ENCODE data around the gene ARFIP1.
"Not testable (repeated sequence)": the region's sequence is repeated elsewhere in the genome, so short reads cannot be mapped to it uniquely, and the experiment has no call there.

Gene ARFIP1

DNA sequence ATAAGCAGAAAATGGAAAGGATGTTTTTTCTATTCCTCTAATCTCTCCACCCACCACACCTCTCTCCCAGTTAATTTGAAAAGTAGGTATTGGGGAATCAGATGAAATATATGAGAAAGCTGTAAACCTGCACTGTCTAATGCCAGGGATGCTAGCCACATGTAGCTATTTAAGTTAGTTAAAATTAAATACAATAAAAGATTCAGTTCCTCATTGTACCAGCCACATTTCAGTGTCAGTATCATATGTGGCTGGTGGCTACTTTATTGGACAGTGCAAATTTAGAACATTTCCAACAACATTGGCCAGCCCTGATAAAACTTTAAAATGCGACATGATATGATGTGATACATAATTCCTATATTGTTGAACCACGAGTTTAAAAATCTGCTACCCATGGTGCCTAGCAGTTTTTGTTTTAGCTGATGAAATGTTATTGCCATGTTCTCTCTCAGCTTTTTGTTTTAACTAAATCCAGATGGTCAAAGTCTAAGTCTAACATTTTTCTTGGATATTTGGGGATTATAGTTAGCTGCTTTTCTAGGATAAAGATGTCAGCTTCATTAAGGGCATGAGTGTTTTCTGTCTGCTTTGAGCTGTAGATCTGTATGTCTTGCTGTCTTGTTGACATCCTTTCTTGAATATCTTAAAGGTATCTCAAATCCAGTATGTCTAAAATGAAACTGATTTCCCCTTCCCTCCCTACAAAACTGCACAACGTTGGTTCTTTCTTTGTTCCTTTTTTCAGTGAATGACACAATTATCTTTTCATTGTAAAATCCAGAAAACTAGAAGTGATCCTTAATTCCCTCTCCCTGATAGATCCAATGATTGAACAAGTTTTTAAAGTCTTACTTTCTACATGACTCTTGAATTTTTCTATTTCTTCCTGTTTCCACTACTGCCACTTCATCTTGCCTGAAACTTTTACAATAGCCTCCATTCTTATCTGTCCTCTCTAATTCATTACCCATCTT, 6.2 kb downstream of the ARFIP1 start:
- DNase-seq (ENCODE audit: low spot score): no peak

DNA sequence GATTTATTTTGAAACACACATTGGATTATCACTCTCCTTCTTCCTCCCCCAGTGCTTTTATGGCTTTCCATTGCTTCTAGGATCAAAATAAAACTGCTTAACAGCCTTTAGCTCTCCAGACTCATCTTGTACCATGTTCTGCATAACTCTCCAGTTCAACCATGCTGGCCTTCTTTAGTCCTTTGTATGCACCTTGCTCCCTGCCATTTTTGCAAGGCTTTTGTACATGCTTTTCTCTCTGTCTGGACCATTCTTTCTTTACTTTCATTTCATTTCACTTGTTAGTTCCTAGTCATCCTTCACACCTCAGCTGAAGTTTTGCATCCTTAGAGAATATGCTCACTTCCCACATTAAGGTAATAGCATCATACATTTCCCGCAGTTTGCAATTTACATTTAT, 6.9 kb downstream of the ARFIP1 start:
- DNase-seq (ENCODE audit: low spot score): no peak

DNA sequence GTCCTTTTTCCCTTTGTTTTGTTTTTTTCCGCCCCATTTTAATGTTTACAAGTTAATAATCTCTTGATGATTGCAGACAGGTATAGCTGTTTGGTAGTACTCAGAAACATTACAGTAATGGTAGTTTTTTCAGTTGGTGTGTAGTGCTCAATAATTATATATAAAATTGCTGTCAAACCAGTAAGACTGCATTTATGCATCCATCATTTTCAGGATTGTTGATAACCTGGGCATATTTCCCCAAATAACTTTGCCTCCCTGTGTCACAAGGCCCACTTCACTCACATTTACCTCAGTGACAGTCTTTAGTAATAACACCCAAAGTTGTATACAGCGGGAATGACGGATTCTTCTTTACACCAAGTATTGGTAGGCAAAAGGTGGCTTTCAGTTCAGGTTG, 16.1 kb downstream of the ARFIP1 start:
- no peak for DNase-seq (ENCODE audit: low spot score)

DNA sequence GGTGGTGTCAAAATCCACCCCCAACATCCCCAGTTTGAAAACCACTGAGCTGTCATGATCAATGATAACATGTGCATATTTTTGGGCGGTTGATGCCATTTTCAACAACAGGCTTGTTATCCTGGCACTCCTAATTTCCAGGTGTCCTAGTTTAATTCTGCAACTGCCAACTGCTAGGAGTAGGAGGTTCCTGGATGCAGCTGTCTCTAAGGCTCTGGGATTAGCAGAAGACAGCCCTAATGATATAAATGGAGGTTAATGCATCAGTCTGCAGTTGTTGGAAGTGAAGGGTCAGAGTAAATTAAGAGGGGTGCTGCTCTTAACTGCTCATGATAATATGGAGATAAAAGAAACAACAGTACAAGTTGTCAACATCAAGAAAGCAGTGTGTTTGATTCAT, 23.8 kb downstream of the ARFIP1 start:
- no peak for DNase-seq (ENCODE audit: low spot score)

DNA sequence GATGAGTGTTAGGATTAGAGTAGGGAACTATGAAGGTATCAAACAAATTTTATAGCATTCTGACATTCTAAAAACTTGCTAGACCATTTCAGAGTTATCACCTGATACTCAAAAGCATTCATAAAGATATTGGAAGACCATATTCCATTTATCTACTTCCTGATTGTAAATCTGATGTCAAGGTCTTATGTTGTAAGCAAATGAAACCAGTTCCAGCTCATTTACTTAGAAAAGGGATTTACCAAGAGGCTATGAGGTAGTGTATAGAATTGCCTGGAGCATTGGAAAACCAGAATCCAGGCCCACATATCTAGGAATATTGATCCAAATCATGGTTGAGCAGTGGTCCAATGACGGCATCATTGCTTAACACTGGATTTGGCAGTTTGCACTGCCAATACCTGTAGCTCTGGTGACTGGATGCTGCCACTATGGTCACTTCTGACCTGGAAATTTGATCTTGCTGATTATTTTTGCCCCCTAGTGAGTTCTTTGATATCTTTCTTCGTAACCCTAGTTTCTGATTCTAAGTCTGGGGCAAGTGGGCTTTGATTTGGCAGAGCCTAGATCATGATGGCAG, 25.4 kb downstream of the ARFIP1 start:
- no peak for DNase-seq (ENCODE audit: low spot score)

DNA sequence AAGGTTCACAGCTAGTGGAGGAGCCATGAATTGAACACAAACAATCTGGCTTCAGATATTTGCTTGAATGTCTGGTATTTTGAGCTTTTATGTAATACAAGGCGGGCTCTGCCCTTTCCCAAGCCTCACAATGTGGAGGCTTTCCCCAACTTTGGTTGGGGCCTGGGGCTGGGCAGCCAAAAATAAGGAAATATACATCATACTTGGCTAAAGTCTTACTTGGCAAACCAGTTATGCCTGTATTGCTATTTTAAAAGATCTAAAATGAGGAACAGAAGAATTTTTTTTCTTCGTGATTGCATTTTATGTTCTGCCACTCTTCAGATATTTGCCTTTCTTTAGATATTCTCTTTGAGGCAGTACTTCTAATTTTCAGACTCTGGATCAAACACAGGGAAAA, 26.1 kb downstream of the ARFIP1 start:
- no peak for DNase-seq (ENCODE audit: low spot score)

DNA sequence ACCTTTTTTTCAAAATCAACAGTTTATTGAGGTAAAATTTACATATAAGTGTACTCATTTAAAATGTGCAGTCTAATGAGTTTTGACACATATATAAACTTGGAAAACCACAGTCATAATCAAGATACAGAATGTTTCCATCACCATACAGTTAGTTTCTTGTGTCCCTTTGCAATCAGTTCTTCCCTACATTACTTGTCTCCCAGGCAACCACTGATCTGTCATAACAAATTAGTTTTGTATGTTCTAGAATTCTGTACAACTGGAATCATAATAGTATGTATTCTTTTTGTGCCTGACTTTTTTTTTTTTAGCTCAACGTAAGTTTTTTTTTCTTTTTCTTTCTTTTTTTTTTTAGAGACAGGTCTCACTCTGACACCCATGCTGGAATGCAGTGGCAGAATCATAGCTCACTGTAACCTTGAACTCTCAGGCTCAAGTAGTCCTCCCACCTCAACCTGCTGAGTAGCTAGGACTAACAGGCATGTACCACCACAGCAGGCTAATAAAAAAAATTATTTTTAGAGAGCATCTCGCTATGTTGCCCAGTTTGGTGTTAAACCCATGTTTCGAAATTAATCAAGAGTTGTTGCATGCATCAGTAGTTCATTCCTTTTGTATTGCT, 26.9 kb downstream of the ARFIP1 start:
- DNase-seq (ENCODE audit: low spot score): no peak

DNA sequence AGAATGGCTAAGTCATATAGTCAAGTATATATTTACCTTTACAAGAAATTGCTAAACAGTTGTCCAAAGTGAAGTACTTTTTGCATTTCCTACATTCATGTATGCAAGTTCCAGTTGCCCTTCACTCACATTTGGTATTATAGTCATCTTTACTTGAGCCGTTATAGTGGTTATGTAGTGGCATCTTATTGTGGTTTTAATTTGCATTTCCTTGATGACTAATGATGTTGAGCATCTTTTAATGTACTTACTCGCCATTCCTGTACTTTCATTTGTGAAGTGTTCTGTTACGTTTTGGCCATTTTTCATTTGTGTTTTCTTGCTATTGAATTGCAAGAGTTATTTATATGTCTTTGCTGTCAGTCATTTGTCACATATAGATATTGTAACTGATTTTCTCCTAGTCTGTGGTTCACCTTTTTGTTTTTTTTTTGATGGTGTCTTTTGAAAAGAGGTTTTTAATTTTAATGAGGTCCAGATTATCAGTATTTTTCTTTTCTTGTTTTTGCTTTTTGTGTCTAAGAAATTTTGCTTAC, 27.6 kb downstream of the ARFIP1 start:
- DNase-seq (ENCODE audit: low spot score): peak; percentile 35

- no peak for DNase-seq (ENCODE audit: low spot score)
These were observed 28.9 kb downstream of the ARFIP1 start for GRCh38 chr4:152808670-152809069.

GRCh38 chr4:152810715-152811287, 31.0 kb downstream of the ARFIP1 start:
- no peak for DNase-seq (ENCODE audit: low spot score)

GRCh38 chr4:152815078-152815477, 35.3 kb downstream of the ARFIP1 start:
- no peak for DNase-seq (ENCODE audit: low spot score)

DNA sequence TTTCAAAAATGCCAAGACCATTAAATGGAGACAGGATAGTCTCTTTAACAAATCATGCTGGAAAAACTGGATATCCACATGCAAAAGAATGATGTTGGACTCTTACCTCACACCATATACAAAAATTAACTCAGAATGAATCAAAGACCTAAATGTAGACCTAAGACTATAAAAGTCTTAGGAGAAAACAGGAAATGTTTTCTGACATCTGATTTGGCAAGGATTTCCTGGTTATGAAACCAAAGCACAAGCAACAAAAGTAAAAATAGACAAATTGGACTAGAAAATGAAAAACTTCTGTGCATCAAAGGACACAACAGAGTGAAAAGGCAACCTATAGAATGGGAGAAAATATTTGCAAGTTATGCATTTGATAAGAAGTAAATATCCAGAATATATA, 37.6 kb downstream of the ARFIP1 start:
- no peak for DNase-seq (ENCODE audit: low spot score)

DNA sequence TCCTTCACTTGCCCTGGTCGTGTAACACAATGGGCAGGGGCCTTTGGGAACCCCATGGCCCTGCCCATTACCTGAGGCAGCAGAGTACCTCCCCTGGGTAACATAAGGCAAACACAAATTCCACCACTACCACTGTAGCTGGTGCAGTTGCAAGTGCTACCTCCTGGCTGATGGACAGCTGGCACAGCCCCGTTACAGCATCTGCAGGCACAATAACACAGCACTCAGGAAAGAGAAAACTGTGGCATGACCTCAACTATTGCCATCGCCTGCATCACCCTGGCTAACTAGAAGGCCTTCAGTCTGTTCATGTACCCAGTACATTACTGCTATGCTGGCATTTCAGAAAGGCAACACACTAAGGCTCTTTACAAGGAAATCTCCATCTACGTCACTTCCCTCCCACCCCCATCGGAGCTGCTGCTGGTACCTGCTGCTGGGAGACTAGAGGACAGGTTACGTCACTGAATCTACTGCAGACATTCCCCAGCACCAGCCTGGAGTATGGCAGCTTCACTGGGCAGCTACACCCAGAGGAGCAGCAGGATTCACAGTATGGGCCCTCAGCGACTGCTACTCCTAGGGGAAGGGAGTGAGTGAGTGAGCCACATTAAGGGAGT, 39.4 kb downstream of the ARFIP1 start:
- DNase-seq (ENCODE audit: low spot score): no peak

DNA sequence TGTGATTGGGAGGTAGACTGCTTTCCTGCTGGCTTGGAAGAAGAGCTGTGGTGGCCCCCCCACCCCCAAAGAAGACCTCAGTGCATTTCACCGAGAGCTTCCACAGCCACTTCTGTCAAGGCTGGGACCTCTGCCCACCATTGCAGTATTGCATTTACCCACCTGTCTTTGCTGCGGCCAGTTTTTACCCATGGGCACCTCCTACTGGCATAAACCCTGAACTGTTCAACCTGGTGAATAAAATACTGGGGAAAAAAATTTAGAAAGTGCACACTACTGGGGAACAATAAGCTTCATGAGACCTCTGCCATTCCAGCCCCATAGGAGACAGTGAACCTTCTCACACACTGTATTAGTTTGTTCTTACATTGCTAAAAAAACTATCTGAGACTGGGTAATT, 40.3 kb downstream of the ARFIP1 start:
- DNase-seq (ENCODE audit: low spot score): no peak

GRCh38 chr4:152822323-152822722, 42.6 kb downstream of the ARFIP1 start:
- no peak for DNase-seq (ENCODE audit: low spot score)

GRCh38 chr4:152824561-152824960, 44.8 kb downstream of the ARFIP1 start:
- no peak for DNase-seq (ENCODE audit: low spot score)

DNA sequence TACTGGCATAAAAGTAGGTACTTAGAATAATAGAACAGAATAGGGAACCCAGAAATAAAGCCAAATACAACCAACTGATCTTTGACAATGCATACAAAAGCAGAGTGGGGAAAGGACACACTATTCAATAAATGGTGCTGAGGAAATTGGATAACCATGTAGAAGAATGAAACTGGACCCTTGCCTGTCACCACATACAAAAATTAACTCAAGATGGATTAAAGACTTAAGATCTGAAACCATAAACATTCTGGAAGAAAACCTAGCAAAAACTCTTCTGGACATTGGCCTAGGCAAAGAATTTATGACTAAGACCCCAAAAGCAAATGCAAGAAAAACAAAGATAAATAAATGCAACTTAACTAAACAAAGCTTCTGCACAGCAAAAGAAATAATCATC, 45.6 kb downstream of the ARFIP1 start:
- no peak for DNase-seq (ENCODE audit: low spot score)

- no peak for DNase-seq (ENCODE audit: low spot score)
These were observed 48.4 kb downstream of the ARFIP1 start for GRCh38 chr4:152828122-152828521.

GRCh38 chr4:152831416-152831815, 51.7 kb downstream of the ARFIP1 start:
- no peak for DNase-seq (ENCODE audit: low spot score)

- DNase-seq (ENCODE audit: low spot score): no peak
These were observed 57.2 kb downstream of the ARFIP1 start for GRCh38 chr4:152836936-152837335.

DNA sequence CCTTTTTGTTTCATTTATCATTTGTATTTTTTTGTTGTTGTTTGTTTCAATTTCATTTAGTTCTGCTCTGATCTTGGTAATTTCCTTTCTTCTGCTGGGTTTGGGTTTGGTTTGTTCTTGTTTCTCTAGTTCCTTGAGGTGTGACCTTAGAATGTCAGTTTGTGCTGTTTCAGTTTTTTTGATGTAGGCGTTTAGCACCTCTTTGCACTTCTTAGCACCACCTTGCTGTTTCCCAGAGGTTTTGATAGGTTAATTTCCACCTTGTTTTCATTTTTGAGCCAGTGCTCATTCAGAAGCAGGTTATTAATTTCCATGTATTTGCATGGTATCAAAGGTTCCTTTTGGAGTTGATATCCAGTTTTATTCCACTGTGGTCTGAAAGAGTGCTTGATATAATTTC, 60.0 kb downstream of the ARFIP1 start:
- DNase-seq (ENCODE audit: low spot score): not testable (repeated sequence)

- no peak for DNase-seq (ENCODE audit: low spot score)
These were observed 63.8 kb downstream of the ARFIP1 start for GRCh38 chr4:152843481-152844090.
